Measurements from ENCODE around the gene NAV2. TPM values are rescaled to one million over a fixed set of nuclear protein-coding genes. Genes with fewer than 3 reads are reported as not detected.
A peak's percentile ranks its signal among the peaks of the same experiment; 100 is the strongest.

Gene NAV2
- polyA plus RNA-seq, 1 donor: 89.1 TPM

- no peak for DNase-seq
These were observed 2.7 kb downstream of the NAV2 start for GRCh38 chr11:19715373-19715772.

DNA sequence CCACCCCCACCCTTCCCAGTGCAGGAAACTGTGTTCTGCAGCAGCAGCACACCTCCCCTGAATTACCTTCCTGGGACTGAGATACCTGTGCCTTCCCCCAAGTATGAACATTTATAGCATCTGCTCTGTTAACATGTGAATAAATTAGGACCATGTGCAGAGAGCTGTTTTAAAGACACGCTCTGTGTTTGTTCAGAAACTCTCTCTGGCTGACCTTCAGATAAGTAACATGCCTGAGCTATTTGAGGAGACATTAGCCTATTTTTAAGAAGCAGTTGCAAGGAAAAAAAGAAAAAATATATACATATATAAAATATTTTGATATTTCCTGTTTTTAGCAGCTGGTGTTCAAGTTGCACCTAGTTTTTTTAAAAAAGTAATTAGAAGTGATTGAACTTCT, 5.4 kb downstream of the NAV2 start:
- no peak for DNase-seq

DNA sequence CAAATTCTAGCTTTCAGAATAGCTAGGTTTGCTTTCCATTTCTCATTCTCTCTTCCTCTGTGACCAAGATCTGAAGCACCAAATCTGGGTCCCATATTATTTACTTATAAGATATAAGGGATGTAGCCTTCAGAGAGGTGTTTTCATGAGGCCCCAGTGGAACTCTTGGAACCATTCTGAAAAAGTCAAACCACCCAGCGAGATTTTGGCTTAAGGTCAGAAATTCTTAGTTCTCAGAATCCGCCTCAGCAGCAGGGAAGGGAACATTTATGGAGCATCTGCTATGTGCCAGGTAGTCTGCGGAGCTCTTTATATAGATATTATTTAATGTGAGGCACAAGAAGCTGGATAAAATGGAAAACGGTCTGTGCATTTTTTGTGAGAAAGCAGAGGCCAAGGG, 6.3 kb downstream of the NAV2 start:
- DNase-seq: no peak

DNA sequence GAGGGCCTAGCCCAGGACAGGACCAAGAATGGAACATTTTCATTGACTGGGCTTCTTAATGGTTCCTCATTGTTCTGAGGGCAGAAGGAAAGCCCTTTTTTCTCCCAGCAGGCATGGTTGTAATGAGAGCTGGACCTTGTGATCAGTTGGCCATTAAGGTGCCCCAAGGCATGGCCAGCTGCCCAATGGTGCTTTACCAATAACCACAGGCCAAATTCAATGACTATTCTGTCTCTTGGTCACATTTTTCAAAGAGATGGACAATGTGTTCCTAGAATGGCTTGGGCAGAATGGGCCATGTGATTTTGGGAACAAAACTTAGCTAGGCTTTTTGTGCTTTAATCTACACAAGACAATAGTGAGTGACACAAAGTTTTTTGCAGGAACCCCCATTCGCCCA, 7.3 kb downstream of the NAV2 start:
- DNase-seq: no peak

DNA sequence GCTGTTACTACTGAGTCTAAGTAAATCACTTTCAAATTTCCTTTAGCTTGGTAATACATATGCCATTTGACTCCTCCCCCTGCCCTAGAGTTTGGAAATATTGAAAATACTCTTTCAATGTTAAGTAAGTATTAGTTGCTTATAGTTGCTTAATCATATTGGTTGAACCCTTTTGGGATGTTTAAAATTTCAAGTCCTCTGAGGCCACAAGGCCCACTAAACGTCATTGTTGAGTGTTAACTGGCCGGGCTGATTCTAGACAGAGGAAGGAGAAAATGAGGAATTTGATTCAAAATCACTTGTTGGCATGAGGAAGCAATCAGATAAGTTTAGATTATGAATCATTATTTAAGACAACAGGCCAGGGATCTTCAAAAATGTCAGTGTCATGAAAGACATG, 8.5 kb downstream of the NAV2 start:
- no peak for DNase-seq

DNA sequence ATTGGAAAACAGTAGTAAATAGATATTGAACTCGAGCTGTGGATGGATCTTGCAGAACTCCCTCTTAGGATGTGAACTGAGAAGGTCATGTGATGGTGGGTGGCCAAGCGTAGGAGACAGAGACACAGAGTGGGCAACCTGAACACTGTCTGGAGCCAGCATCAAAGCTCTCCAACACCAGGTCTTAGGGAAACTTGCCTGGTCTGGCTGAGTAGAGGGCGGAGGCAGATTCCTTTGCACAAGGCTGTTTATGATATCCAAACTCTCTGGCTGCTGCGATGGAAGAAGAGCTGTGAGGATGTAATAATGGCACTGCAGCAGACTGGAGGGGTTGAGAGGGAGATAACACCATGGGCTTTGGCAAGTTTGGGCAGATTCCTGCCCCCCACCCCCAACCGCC, 10.1 kb downstream of the NAV2 start:
- no peak for DNase-seq

GRCh38 chr11:19723572-19724342, 11.1 kb downstream of the NAV2 start:
- DNase-seq: no peak

- DNase-seq: no peak
These were observed 12.1 kb downstream of the NAV2 start for GRCh38 chr11:19724765-19725164.

DNA sequence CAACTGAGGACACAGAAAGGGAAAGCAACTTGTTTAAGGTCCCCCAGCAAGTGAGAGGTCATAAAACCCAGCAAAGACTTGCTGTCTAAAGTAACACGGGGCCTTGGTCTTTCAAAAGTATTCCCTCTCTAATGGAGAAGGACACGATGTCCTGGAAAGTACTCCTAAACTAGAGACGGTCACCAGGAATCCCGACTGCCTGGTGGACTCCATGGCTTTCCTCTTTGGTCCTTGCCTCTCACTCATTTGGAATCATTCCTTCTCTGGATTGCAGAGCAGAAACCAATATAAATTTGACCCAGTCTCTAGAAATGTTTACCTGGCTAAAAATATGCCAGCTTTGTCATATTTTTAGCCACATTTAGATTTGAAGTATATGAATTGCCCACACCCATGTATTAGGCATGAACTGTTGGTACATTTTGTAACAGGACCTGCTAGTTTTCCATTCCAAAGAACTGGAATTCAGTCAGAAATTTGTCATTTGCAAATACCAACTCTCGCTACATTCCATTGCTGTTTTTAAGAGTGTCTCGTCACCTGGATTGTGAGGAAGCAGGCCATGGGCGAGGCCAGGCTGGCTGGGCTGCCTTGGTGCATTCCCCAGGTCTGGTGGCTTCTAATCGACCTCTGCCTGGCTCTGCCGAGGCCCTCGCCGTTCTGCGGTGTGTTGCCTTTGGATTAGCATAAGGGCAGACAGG, 12.9 kb downstream of the NAV2 start:
- no peak for DNase-seq

GRCh38 chr11:19727246-19727645, 14.6 kb downstream of the NAV2 start:
- DNase-seq: no peak

GRCh38 chr11:19728436-19728835, 15.8 kb downstream of the NAV2 start:
- DNase-seq: no peak

GRCh38 chr11:19729141-19729540, 16.5 kb downstream of the NAV2 start:
- no peak for DNase-seq

GRCh38 chr11:19730373-19730772, 17.7 kb downstream of the NAV2 start:
- no peak for DNase-seq

DNA sequence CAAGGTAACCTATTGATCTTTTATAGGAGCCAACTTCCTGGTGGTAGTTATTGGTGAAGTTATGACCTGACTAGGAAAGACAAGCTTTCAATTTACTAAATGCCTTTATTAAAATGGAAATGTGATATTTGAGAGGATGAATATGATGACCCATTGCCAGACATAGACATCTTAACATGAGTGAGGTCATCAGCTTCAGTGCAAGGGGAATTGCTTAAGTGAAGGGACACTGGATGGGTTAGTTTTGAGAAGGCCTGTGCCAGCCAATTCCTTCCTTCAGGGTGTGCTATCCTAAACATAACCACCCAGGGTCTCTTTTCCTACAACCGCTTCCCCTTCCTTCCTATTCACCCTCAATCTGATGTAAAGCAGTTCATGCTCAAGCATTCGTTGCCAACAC, 21.5 kb downstream of the NAV2 start:
- no peak for DNase-seq

DNA sequence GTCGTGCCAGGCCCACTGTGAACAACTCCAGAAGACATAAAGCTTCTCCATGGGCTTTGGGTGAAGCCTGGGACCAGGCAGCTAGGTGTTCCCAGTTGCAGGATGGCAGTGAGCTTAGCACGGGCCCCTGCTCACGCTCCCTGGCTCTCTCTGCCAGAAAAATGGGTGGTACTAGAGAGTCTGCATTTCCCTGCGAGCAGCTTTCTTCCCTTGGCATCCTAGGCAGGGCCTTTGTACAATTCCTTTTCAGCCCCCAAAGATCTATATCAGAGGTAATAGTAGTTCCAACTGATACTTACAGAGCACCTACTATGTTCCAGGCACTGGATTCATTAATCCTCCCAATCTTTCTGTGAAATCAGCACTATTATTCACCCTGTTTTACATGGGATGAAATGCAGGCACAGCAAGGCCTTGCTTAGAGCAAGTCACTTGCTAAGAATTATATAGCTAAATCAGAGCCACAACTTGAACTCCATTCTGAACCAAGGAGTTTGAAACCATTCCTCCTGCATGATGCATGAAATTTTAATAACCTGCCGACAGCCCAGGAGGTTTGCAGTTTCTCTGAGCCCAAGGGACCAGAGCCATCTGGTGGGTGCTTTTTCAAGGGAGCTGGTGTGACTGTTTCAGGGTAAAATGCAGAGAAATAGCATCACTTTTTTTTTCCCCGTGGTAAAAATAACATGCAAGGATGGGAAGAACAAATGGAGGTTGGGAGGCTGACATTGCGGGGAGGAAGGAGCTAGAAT, 22.7 kb downstream of the NAV2 start:
- DNase-seq: no peak

GRCh38 chr11:19735909-19736498, 23.4 kb downstream of the NAV2 start:
- no peak for DNase-seq

GRCh38 chr11:19736831-19737230, 24.2 kb downstream of the NAV2 start:
- no peak for DNase-seq

DNA sequence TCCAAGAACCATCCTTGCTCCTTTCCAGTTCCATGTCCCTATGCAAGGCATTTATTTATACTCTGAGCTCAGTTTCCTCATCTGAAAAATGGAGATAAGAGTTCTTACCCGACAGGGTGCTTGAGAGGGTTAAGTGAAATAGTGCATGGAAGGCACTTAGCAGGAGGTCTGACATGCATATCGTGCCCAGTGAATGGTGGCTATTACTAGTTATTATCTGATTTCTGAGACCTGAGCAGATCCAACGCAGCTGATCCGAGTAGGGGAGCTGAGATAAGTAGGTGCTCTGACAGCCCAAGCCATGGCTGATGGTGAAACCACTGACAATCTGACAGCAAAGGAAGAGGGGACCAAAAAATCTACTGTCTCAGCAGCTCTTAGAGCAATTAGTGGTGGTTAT, 24.9 kb downstream of the NAV2 start:
- no peak for DNase-seq

GRCh38 chr11:19738124-19738523, 25.5 kb downstream of the NAV2 start:
- DNase-seq: no peak

GRCh38 chr11:19739872-19740271, 27.2 kb downstream of the NAV2 start:
- DNase-seq: no peak

GRCh38 chr11:19740586-19740985, 27.9 kb downstream of the NAV2 start:
- no peak for DNase-seq

DNA sequence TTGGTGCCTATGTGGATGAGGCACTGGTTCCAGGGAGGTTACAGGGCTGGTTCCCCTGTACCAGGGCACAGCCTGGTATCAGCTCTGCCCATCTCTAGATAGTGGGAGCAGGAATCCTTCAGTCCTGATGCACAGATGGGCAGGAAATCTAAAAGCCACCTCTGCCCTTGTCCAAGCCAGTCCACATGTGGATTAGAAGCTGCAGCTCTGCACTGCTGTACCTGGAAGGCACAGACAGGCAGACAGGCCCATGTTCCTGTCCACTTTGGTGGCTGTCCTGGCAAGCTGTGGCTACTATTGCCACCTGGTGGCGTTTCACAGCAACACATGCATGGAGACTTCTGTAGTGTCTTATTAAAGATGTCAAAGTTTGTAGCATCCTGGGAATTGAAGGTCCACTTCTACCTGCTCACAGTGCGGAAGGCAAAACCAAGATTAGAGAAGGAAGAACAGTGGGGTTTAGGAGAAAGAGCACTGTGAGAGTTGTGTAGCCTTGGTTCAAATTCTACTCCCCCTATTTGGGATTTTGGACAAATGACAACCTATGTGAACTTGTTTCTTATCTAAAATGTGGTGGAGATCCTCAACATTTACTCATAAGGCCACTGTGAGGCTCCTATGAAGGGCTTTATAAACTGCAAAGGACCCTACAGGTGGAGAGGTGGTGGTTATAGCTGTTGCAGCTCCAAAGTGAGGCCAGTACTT, 30.1 kb downstream of the NAV2 start:
- DNase-seq: peak; percentile 58

DNA sequence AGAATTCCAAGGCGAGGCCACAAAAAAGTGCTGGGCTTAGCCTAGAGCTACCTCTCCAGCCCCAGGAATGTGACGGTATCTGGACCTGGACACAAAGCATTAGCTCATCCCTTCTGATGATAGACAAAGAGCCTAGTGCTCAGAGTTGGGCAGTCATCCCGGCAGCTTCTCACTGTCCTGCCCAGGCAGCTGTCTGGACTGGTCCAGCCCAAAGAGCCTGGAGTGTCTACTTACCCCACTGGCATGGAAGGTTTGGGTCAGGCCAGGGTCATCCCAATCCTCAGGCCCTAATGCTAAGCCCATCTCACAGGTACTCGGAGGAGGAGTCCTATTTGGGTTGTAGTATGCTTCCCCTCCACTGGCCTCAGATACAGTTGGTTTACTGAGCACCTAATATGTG, 31.0 kb downstream of the NAV2 start:
- DNase-seq: no peak
